Loucy (cell line): ENCODE results near the gene BRI3.

Experiments
- H2AFZ ChIP-seq: fragments of 200-600 bp; sonication (generic); 2 replicates; pipeline ENCODE4 v1.6.0; 2016; ENCODE audit warnings: antibody characterized with exemption, mild to moderate bottlenecking, low read length, moderate library complexity
- H3F3A ChIP-seq: fragments of 200-600 bp; 2 replicates; pipeline ENCODE4 v1.6.0; 2016; ENCODE audit warnings: antibody characterized with exemption, low read depth, mild to moderate bottlenecking
- H3K27me3 ChIP-seq: fragments of 200-600 bp; sonication (generic); 2 replicates; pipeline ENCODE4 v1.6.1; 2014; ENCODE audit warnings: low read length, mild to moderate bottlenecking; ENCODE audit not compliant: insufficient read depth, poor library complexity, severe bottlenecking
- H3K36me3 ChIP-seq: fragments of 200-600 bp; sonication (generic); 2 replicates; pipeline ENCODE4 v1.6.1; 2016; ENCODE audit warnings: low read length; ENCODE audit not compliant: insufficient read depth
- H3K4me1 ChIP-seq: fragments of 200-600 bp; sonication (generic); 2 replicates; pipeline ENCODE4 v1.5.1; 2014; ENCODE audit warnings: low read length, mild to moderate bottlenecking; ENCODE audit not compliant: insufficient read depth, poor library complexity, severe bottlenecking
- H3K4me2 ChIP-seq: fragments of 200-600 bp; sonication (generic); 2 replicates; pipeline ENCODE4 v1.6.0; 2014; ENCODE audit warnings: antibody characterized with exemption, low read length, low read depth, mild to moderate bottlenecking; ENCODE audit not compliant: poor library complexity, severe bottlenecking
- H3K4me3 ChIP-seq: fragments of 200-600 bp; sonication (generic); 2 replicates; pipeline ENCODE4 v1.5.1; 2014; ENCODE audit warnings: low read length, mild to moderate bottlenecking, mixed read lengths; ENCODE audit not compliant: poor library complexity, severe bottlenecking
- H3K79me2 ChIP-seq: fragments of 200-600 bp; sonication (generic); 2 replicates; pipeline ENCODE4 v1.6.1; 2014; ENCODE audit warnings: low read length; ENCODE audit not compliant: insufficient read depth
- H3K9ac ChIP-seq: fragments of 200-600 bp; sonication (generic); 2 replicates; pipeline ENCODE4 v1.6.0; 2014; ENCODE audit warnings: mild to moderate bottlenecking, low read depth, low read length, moderate library complexity; ENCODE audit not compliant: poor library complexity, severe bottlenecking
- H3K9me2 ChIP-seq: fragments of 200-600 bp; sonication (generic); replicated peaks from 2 replicates; pipeline ENCODE4 v1.6.1; 2016; ENCODE audit warnings: low read depth, low read length, mixed read lengths
- H3K9me3 ChIP-seq: fragments of 200-600 bp; sonication (generic); 2 replicates; pipeline ENCODE4 v1.6.1; 2014; ENCODE audit warnings: mild to moderate bottlenecking, antibody characterized with exemption, low read length, low read depth; ENCODE audit not compliant: insufficient read depth
- H4K20me1 ChIP-seq: fragments of 200-600 bp; sonication (generic); 2 replicates; pipeline ENCODE4 v1.6.0; 2014; ENCODE audit warnings: antibody characterized with exemption, low read length, mild to moderate bottlenecking; ENCODE audit not compliant: insufficient read depth, poor library complexity, severe bottlenecking
- CTCF ChIP-seq: fragments of 200-600 bp; sonication (generic); conservative IDR thresholded peaks from 2 replicates; pipeline ENCODE4 v1.5.1; 2014; ENCODE audit warnings: mild to moderate bottlenecking, antibody characterized with exemption, low read length
- EZH2phosphoT487 ChIP-seq: fragments of 200-600 bp; IDR thresholded peaks from 2 replicates; pipeline ENCODE4 v1.6.1; 2018; ENCODE audit warnings: antibody characterized with exemption, mild to moderate bottlenecking, moderate library complexity, borderline replicate concordance

Gene BRI3

GRCh38 chr7:98265841-98266271 is 15.6 kb upstream of the BRI3 start:
- no peaks in the 10 kb centered on the region for H3K79me2 ChIP-seq
- H3K4me3 ChIP-seq, result no peak overlapping the region
- no peak overlapping the region for H3K9ac ChIP-seq
- no peak overlapping the region for H3K4me2 ChIP-seq
- no peaks in the 10 kb centered on the region for H3K36me3 ChIP-seq
- no peak overlapping the region for H2AFZ ChIP-seq
- H3K9me3 ChIP-seq, result no peaks in the 10 kb centered on the region
- no peaks in the 10 kb centered on the region for H4K20me1 ChIP-seq
- TF ChIP-seq CTCF (no peak), EZH2phosphoT487 (no peak)
- H3F3A ChIP-seq, result no peaks in the 10 kb centered on the region
- no peaks in the 10 kb centered on the region for H3K27me3 ChIP-seq
- H3K9me2 ChIP-seq, result no peaks in the 10 kb centered on the region
- peaks cover 7% of the 10 kb centered on the region for H3K4me1 ChIP-seq

- peak; percentile 34 for TF ChIP-seq CTCF
- TF ChIP-seq EZH2phosphoT487, result no peak
- H3K4me3 ChIP-seq, result no peak overlapping the region
These were observed 14.6 kb upstream of the BRI3 start for GRCh38 chr7:98266840-98267239.

DNA sequence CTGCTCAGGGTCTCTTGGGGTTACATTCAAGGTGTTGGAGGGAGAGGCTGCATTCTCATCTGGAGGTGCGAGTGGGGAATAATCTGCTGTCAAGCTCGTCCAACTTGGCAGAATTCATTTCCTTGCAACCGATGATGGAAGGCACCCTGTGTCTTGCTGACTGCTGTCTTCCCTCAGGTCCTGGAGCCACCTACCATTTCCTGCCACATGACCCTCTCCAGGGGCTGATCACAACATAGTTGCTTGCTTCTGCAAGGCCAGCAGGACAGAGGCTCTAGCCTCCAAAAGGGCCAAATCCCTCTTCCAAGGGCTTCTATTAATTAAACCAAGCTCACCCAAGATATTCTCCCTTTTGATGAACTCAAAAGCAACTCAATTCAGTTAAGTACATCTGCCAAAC is 14.2 kb upstream of the BRI3 start:
- no peaks in the 10 kb centered on the region for H3K9me3 ChIP-seq
- no peaks in the 10 kb centered on the region for H3F3A ChIP-seq
- peaks cover 7% of the 10 kb centered on the region for H3K4me1 ChIP-seq
- H4K20me1 ChIP-seq, result no peaks in the 10 kb centered on the region
- H3K79me2 ChIP-seq, result no peaks in the 10 kb centered on the region
- no peaks in the 10 kb centered on the region for H3K27me3 ChIP-seq
- no peak overlapping the region for H3K4me2 ChIP-seq
- H3K36me3 ChIP-seq, result no peaks in the 10 kb centered on the region
- H2AFZ ChIP-seq, result no peak overlapping the region
- H3K9ac ChIP-seq, result no peak overlapping the region
- H3K9me2 ChIP-seq, result no peaks in the 10 kb centered on the region
- no peak overlapping the region for H3K4me3 ChIP-seq
- TF ChIP-seq EZH2phosphoT487 (no peak), CTCF (no peak)

More at GRCh38 chr7:98266840-98267239, 14.6 kb upstream of the BRI3 start:
- peaks cover 7% of the 10 kb centered on the region for H3K4me1 ChIP-seq
- H2AFZ ChIP-seq, result no peak overlapping the region
- no peaks in the 10 kb centered on the region for H3K27me3 ChIP-seq
- no peaks in the 10 kb centered on the region for H4K20me1 ChIP-seq
- no peaks in the 10 kb centered on the region for H3K36me3 ChIP-seq
- no peaks in the 10 kb centered on the region for H3K9me2 ChIP-seq
- H3K4me2 ChIP-seq, result no peak overlapping the region
- H3K9ac ChIP-seq, result no peak overlapping the region
- no peaks in the 10 kb centered on the region for H3K79me2 ChIP-seq
- H3K9me3 ChIP-seq, result no peaks in the 10 kb centered on the region
- H3F3A ChIP-seq, result no peaks in the 10 kb centered on the region
